Posterior vena cava (tissue), 2 donors: ENCODE results near the gene LDLRAD4. TPM values are rescaled to one million over a fixed set of nuclear protein-coding genes. Genes with fewer than 3 reads are reported as not detected.
"Not testable (repeated sequence)": the region's sequence is repeated elsewhere in the genome, so short reads cannot be mapped to it uniquely, and the experiment has no call there.

Experiments used
- DNase-seq: peaks from one replicate; pipeline ENCODE4 v3.0.0-alpha.2; 2020; ENCODE audit warnings: low spot score
- intact Hi-C, 2 donors: fragments of 100-400 bp; cut with DNase I; formaldehyde crosslinking; loops; one replicate each; pipeline versions ENCODE4 v1.14.1 to v1.14.2; 2022 to 2023
- total RNA-seq, 2 donors: library from RNA; stranded (reverse); fragmentation: NEBNext Ultra II Directional; extraction: Animal tissue kit (Norgen Biotek cat#: 25700); gene quantifications; one replicate each; pipeline ENCODE4 v1.2.1, GENCODE V29; 2021
- donor health status: DM: yes; HTN: yes; CAD: no.
- donor health status: DM: yes; HTN: yes; CAD: no.

LDLRAD4 gene
- total RNA-seq, 2 donors from 2014 or later, result 52.3 to 74.8 TPM

GRCh38 chr18:13336841-13337240 lies 118.3 kb downstream of the LDLRAD4 start:
- DNase-seq, result no peak
- intact Hi-C loops, result no loop called here

GRCh38 chr18:13337369-13337768 lies 118.8 kb downstream of the LDLRAD4 start:
- intact Hi-C loops, result no loop called here
- DNase-seq, result no peak

- DNase-seq, result no peak
- intact Hi-C loops, result no loop called here
These were observed 119.8 kb downstream of the LDLRAD4 start for GRCh38 chr18:13338318-13338717.

- intact Hi-C loops, result no loop called here
- DNase-seq, result no peak
These were observed 121.1 kb downstream of the LDLRAD4 start for GRCh38 chr18:13339653-13340052.

GRCh38 chr18:13346449-13346848 lies 127.9 kb downstream of the LDLRAD4 start:
- intact Hi-C loops, DNase-seq: not testable (repeated sequence)

- intact Hi-C loops, result no loop called here
- no peak for DNase-seq
These were observed 134.7 kb downstream of the LDLRAD4 start for GRCh38 chr18:13353084-13353823.

GRCh38 chr18:13354402-13354801 lies 135.8 kb downstream of the LDLRAD4 start:
- intact Hi-C loops, result no loop called here
- no peak for DNase-seq

GRCh38 chr18:13356032-13356431 lies 137.5 kb downstream of the LDLRAD4 start:
- DNase-seq, result no peak
- intact Hi-C loops, result no loop called here

GRCh38 chr18:13357289-13357688 lies 138.7 kb downstream of the LDLRAD4 start:
- DNase-seq, result no peak
- intact Hi-C loops, result no loop called here

- no peak for DNase-seq
- intact Hi-C loops, result no loop called here
These were observed 140.7 kb downstream of the LDLRAD4 start for GRCh38 chr18:13359210-13359609.

GRCh38 chr18:13361431-13361830 lies 142.9 kb downstream of the LDLRAD4 start:
- no peak for DNase-seq
- intact Hi-C loops, result no loop called here

GRCh38 chr18:13362051-13362450 lies 143.5 kb downstream of the LDLRAD4 start:
- no peak for DNase-seq
- intact Hi-C loops, result no loop called here

GRCh38 chr18:13362607-13363006 lies 144.0 kb downstream of the LDLRAD4 start:
- intact Hi-C loops, result no loop called here
- no peak for DNase-seq

GRCh38 chr18:13363359-13363758 lies 144.8 kb downstream of the LDLRAD4 start:
- intact Hi-C loops, result no loop called here
- DNase-seq, result no peak

- peak; percentile 42 for DNase-seq
- intact Hi-C loops, result no loop called here
These were observed 146.2 kb downstream of the LDLRAD4 start for GRCh38 chr18:13364721-13365205.

GRCh38 chr18:13366131-13366530 lies 147.6 kb downstream of the LDLRAD4 start:
- intact Hi-C loops, result no loop called here
- no peak for DNase-seq

GRCh38 chr18:13366541-13366940 lies 148.0 kb downstream of the LDLRAD4 start:
- DNase-seq, result no peak
- intact Hi-C loops, result no loop called here

- peak; percentile 81 for DNase-seq
These were observed 148.7 kb downstream of the LDLRAD4 start for GRCh38 chr18:13366962-13367892.

GRCh38 chr18:13368080-13368813 lies 149.7 kb downstream of the LDLRAD4 start:
- intact Hi-C loops, result no loop called here

More at GRCh38 chr18:13366962-13367892, 148.7 kb downstream of the LDLRAD4 start:
- intact Hi-C loops, result no loop called here

GRCh38 chr18:13369353-13369752 lies 150.8 kb downstream of the LDLRAD4 start:
- intact Hi-C loops, result no loop called here
- peak; percentile 44 for DNase-seq

More at GRCh38 chr18:13368080-13368813, 149.7 kb downstream of the LDLRAD4 start:
- peak; percentile 45 for DNase-seq
